DND-41 (cell line): ENCODE measurements around the gene HOXA9.

Source experiments
- CTCF ChIP-seq: IDR thresholded peaks from 2 replicates; pipeline ENCODE4 v1.5.1; 2012; ENCODE audit warnings: borderline replicate concordance, low read length, moderate library complexity, mild to moderate bottlenecking; ENCODE audit not compliant: poor library complexity, severe bottlenecking; ENCODE audit errors: extremely low read depth
- EZH2 ChIP-seq: IDR thresholded peaks from 3 replicates; pipeline ENCODE4 v1.6.1; 2012; ENCODE audit warnings: borderline replicate concordance, low read depth, mild to moderate bottlenecking, moderate library complexity, low read length, inconsistent platforms; ENCODE audit not compliant: severe bottlenecking

- no peak for TF ChIP-seq CTCF
- TF ChIP-seq EZH2, result no peak
Observed at GRCh38 chr7:27207348-27207985, 42.1 kb upstream of the HOXA9 start.
